OCI-M1 (cell line): ENCODE data around the gene ETV6.

Source experiments
- DNase-seq: peaks from one replicate; lab custom pipeline; 2025; lab: John Stamatoyannopoulos, UW

ETV6 gene

GRCh38 chr12:11805680-11806079 lies 156.2 kb downstream of the ETV6 start:
- no peak for DNase-seq

- no peak for DNase-seq
Measured at GRCh38 chr12:11807458-11807857, 158.0 kb downstream of the ETV6 start.

GRCh38 chr12:11808931-11809330 lies 159.5 kb downstream of the ETV6 start:
- no peak for DNase-seq

- DNase-seq: peak; percentile 57
Measured at GRCh38 chr12:11810206-11810545, 160.7 kb downstream of the ETV6 start.

GRCh38 chr12:11811008-11811407 lies 161.5 kb downstream of the ETV6 start:
- peak; percentile 34 for DNase-seq

GRCh38 chr12:11812241-11812585 lies 162.7 kb downstream of the ETV6 start:
- no peak for DNase-seq

- DNase-seq: peak; percentile 65
Measured at GRCh38 chr12:11812586-11813437, 163.3 kb downstream of the ETV6 start.

GRCh38 chr12:11813438-11813813 lies 164.0 kb downstream of the ETV6 start:
- no peak for DNase-seq

GRCh38 chr12:11814374-11814773 lies 164.9 kb downstream of the ETV6 start:
- no peak for DNase-seq

GRCh38 chr12:11815397-11815796 lies 165.9 kb downstream of the ETV6 start:
- no peak for DNase-seq

- DNase-seq: no peak
Measured at GRCh38 chr12:11819643-11820042, 170.2 kb downstream of the ETV6 start.

GRCh38 chr12:11820476-11820875 lies 171.0 kb downstream of the ETV6 start:
- DNase-seq: no peak

GRCh38 chr12:11821386-11822080 lies 172.1 kb downstream of the ETV6 start:
- no peak for DNase-seq

GRCh38 chr12:11822081-11822834 lies 172.8 kb downstream of the ETV6 start:
- DNase-seq: no peak

GRCh38 chr12:11823043-11823442 lies 173.6 kb downstream of the ETV6 start:
- DNase-seq: no peak

- no peak for DNase-seq
Measured at GRCh38 chr12:11823593-11823992, 174.1 kb downstream of the ETV6 start.

GRCh38 chr12:11824069-11824468 lies 174.6 kb downstream of the ETV6 start:
- no peak for DNase-seq

GRCh38 chr12:11824736-11825135 lies 175.3 kb downstream of the ETV6 start:
- DNase-seq: no peak

GRCh38 chr12:11825278-11825677 lies 175.8 kb downstream of the ETV6 start:
- DNase-seq: no peak

- DNase-seq: no peak
Measured at GRCh38 chr12:11826574-11826973, 177.1 kb downstream of the ETV6 start.

- DNase-seq: no peak
Measured at GRCh38 chr12:11827091-11828061, 177.9 kb downstream of the ETV6 start.

GRCh38 chr12:11829764-11830194 lies 180.3 kb downstream of the ETV6 start:
- no peak for DNase-seq
